GM12891 (cell line): ENCODE data around the gene ZNF81.

Source experiments
- PAX5 ChIP-seq: IDR thresholded peaks from 2 replicates; pipeline ENCODE4 v1.6.1; 2011; ENCODE audit warnings: low read length, moderate library complexity, mild to moderate bottlenecking; ENCODE audit not compliant: insufficient read depth, severe bottlenecking
- POLR2A ChIP-seq: IDR thresholded peaks from 2 replicates; pipeline ENCODE4 v1.6.1; 2011; ENCODE audit warnings: low read depth, low read length, control low read depth
- POLR2AphosphoS5 ChIP-seq: IDR thresholded peaks from 2 replicates; pipeline ENCODE4 v1.6.1; 2011; ENCODE audit warnings: low read depth, low read length, control low read depth
- TAF1 ChIP-seq: IDR thresholded peaks from 2 replicates; pipeline ENCODE4 v1.6.1; 2011; ENCODE audit warnings: low read depth, low read length, control low read depth

DNA sequence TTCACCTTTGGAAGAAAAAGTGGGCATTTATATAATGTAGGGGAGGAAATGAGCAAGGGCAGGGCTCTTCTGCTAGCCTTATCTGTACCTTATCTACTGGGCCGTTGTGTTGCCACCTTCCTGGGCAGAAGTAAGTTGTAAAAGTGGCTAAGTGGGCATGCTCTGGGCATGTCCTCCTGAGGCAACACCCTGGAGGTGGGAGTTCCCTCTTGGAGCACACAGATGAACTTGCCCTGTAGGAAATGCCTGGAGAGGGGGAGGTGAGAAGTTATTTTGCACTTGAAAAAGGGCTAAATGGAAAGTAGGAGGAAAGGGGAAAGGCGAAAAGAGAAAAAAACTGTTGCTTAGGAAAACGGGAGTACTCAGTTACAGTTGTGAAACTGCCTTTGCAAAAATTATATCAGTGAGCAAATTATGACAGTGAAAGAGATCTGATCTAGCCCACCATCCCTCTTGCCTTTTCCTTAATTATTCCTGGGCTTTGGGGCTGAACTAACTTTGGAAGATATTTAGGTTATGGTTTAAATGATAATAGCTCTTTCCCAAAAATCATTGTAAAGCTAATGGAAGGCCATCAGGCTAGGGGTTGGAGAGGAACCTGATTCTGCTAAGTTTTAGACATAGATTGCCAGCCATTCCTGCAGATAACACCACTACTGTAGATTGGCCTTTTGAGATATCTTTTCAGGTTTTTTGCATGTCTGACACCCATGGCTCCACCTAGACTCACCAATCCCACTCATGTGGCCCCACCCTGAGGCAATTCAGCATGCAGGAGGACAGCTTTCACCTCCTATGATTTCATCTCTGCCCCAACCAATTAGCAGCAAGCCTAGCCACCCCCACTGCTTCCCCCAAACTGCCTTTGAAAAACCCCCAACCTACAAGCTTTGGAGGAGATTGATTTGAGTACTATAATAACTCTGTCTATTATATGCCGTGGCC, 20.5 kb upstream of the ZNF81 start:
- TF ChIP-seq POLR2A = no peak
- TF ChIP-seq TAF1 = no peak
- no peak for TF ChIP-seq POLR2AphosphoS5
- no peak for TF ChIP-seq PAX5
